Frontal cortex (tissue), 4 donors: ENCODE data around the gene STAT5B. TPM values are rescaled to one million over a fixed set of nuclear protein-coding genes. Genes with fewer than 3 reads are reported as not detected.
"Not testable (repeated sequence)": the region's sequence is repeated elsewhere in the genome, so short reads cannot be mapped to it uniquely, and the experiment has no call there.

Experiments
- DNase-seq, 2 donors: peaks; one replicate each; pipeline ENCODE4 v3.0.0; 2012; ENCODE audit warnings: low spot score in 2 of 2
- FAIRE-seq: peaks from 2 replicates; lab custom pipeline; 2012; peaks lifted over from hg19 to GRCh38; lab: Jason Lieb, UNC
- total RNA-seq: library from RNA; depleted of rRNA; stranded (reverse); fragments of >200 nt; gene quantifications from one replicate; pipeline ENCODE4 v1.2.3, GENCODE V29; 2014
- donor health status: control.
- donor health status: control.
- donor health status: control.

Gene STAT5B
- total RNA-seq, 1 donor from 2014 or later: 17.5 TPM

DNA sequence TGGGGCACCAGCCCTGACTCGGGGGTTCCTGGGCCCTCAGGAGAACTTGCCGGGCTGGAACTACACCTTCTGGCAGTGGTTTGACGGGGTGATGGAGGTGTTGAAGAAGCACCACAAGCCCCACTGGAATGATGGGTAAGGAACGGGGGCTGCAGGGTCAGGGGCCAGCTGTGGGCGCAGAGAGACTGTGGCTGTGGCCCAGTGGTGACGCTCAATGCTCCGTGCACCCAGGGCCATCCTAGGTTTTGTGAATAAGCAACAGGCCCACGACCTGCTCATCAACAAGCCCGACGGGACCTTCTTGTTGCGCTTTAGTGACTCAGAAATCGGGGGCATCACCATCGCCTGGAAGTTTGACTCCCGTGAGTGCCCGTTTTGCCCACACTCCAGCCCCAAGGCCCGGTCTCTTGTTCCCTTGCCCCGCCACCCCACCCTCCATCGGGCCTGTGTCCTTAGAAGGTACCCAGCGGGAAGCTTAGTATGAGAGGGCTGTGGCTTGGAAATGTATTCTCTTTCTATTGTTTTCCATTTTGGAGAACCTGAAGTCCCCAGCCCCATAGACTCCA lies 31.3 kb upstream of the STAT5B start:
- FAIRE-seq (no peak), DNase-seq (no peak)

DNA sequence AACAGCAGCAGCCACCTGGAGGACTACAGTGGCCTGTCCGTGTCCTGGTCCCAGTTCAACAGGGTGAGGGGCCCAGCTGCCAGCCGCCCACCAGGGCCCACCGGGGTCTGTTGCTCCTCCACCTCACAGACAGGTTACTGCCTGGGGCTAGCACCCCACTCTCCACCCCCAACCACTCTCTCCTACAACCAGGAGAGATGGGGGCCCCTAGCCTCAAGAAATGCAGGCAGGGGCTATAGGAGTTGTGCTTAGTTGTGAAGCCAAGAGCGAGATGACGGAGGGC lies 30.1 kb upstream of the STAT5B start:
- FAIRE-seq (no peak), DNase-seq (no peak)

DNA sequence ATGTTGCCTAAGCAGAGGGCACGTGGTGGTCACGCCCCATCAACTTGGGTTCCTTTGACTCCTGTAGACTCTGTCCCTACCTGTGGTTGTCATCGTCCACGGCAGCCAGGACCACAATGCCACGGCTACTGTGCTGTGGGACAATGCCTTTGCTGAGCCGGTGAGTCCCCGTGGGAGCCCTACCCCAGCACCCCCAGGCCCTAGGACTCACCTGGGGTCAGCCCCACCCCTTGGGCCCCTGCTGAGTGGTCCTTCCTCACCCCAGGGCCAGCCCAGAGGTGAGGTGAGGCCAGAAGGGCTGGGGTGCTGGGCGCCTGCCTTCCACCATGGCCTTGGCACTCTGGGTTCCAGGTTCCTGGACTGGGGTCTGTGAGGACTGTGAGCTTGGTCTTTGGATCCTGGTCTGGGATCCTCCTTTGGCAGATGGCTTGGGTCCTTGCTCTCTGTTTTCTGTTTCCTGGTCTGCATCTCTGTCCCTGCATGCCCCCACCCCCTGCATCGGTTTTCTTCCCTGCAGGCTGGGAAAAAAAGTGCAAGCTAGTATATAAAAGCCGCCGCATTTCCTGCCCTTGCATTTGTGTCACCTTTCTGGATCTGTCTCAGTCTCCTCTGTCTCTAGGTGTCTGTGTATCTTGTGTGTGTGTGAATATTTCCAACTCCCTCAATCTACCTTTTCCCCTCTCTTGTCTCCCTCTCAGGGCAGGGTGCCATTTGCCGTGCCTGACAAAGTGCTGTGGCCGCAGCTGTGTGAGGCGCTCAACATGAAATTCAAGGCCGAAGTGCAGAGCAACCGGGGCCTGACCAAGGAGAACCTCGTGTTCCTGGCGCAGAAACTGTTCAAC lies 29.6 kb upstream of the STAT5B start:
- no peak for DNase-seq
- no peak for FAIRE-seq

DNA sequence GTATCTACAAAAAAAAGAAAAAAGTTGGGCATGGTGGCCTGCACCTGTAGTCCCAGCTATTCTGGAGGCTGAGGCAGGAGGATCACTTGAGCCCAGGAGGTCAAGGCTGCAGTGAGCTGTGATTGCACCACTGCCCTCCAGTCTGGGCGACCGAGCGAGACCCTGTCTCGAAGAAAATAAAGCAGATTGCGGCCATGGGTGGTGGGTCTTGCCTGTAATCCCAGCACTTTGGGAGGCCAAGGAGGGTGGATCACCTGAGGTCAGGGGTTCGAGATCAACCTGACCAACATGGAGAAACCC lies 28.8 kb upstream of the STAT5B start:
- not testable (repeated sequence) for DNase-seq, FAIRE-seq

DNA sequence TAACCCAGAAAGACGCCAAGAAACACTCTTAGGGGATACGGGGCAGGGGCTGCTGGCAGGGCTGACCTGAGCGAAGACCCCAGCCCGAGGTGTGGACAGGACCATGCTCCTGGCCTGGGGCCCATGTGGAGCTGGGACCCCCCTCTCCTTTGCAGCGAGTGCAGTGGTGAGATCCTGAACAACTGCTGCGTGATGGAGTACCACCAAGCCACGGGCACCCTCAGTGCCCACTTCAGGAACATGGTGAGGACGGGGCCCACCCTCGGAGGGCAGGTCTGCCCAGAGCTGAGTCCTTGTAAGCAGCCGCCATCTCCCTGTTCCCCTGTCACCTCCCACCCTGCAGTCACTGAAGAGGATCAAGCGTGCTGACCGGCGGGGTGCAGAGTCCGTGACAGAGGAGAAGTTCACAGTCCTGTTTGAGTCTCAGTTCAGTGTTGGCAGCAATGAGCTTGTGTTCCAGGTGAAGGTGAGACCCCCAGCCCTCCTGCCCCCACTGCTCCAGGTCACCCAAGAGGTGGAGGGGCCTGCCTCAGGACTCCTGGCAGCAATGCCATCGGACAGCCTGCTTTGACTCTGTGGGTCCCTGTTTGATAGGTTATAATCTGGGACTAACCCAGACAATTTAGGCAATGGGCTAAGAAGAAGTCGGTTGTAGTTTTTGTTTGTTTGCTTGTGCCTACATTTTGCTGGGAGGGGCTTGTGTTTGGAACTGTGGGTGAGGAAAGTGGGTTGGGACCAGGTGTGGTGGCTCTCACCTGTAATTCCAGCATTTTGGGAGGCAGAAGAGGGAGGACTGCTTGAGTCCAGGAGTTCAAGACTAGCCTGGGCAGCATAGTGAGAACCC lies 28.2 kb upstream of the STAT5B start:
- no peak for DNase-seq
- no peak for FAIRE-seq

DNA sequence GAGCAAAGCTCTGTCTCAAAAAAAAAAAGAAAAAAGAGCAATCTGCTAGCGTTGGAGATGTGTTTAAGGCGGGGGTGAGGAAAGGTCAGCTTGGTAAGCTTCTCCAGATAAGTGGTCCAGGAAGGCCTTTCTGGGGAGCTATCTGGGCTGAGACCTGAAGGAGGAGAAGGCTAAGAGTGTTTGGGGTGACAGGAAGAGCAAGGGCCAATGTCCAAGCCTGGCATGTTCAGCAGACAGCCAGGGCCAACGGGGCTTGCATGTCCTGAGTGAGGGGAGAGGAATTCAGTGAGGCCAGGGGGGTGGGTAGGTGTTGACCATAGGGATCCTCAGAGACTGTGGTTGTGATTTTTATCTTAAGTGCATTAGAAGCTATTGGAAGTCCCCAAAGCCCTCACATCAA lies 27.5 kb upstream of the STAT5B start:
- FAIRE-seq (no peak), DNase-seq (no peak)

DNA sequence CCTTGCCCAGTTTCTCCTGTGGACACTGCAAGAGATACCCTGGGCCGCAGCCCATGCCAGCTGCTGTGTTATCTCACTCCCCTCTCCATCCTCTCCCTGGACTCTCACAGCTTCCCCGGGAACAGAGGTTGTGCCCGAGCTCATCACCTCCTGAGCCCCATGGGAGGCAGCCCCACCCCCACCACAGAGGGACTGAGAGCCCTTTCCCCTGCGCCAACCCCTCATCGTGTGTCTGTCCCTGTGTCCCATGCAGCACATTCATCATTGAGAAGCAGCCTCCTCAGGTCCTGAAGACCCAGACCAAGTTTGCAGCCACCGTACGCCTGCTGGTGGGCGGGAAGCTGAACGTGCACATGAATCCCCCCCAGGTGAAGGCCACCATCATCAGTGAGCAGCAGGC lies 24.8 kb upstream of the STAT5B start:
- FAIRE-seq (no peak), DNase-seq (no peak)

DNA sequence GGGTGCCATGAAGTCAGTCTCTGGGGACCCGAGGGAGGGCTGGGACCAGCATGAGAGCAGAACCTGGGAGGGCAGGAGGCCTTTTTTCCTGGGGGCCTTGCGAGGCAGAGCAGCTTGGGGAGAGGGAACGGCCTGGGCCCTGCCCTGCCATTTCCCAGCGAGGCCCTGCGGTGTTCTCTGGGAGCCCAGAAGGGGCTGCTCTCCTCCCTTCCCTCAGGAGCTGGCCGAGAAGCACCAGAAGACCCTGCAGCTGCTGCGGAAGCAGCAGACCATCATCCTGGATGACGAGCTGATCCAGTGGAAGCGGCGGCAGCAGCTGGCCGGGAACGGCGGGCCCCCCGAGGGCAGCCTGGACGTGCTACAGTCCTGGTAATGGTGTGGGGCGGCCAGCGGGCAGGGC lies 23.7 kb upstream of the STAT5B start:
- DNase-seq, FAIRE-seq: not testable (repeated sequence)

DNA sequence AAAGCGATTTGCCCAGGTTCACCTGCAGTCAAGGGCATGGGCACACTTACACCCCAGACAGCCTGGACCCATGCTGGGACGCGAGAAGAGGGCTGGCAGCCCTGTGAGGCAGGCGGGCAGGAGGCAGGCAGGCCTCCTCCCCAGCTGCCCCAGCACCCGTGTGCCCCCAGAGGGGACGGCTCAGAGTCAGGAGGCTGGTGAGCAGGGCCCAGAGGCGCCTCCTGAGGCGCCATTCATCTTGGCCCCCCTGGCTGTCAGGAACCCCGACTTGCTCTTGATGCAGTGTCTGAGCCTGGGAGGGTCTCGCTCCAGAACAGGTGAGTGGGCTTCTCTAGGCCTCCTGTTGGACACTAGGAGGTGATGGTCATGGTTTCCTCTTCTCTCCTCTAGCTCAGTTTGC lies 23.2 kb upstream of the STAT5B start:
- DNase-seq, FAIRE-seq: not testable (repeated sequence)

DNA sequence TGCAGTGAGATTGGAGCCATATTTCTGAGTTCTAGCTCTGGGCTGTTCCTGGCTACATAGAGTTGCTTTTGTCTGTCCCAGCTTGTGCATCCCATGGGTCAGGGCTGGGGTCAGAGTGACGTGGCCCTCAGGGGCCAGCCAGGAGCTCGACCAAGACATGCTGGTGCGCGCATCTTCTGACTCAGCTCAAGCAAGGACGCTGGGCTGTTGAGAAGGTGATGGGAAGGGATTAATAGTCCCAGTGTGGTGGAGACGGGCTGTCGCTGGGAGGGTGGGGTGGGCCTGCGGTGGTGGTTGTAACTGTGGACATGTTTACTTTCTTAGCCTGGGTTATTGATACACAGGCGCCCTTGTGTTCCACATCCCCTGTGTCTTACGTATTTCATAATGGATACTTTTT lies 21.6 kb upstream of the STAT5B start:
- not testable (repeated sequence) for DNase-seq, FAIRE-seq

DNA sequence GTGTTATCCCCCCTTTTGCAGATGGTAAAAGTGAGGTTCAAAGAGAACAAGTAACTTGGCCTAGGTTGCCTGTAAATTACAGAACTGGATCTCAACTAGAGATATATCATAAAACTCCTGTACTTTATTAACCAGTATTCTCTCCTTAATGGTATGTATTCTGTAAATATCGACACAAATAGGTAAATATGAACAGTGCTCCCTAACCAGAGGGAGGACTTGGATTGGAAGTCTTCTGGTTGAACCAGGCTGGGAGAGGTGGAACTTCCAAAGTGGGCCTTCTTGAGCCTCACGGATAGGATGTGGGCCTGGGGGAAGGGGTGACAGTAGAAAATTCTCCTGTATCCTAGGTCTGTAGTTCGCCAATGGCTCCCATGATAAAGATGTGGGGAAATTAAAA lies 19.8 kb upstream of the STAT5B start:
- FAIRE-seq (no peak), DNase-seq (no peak)

DNA sequence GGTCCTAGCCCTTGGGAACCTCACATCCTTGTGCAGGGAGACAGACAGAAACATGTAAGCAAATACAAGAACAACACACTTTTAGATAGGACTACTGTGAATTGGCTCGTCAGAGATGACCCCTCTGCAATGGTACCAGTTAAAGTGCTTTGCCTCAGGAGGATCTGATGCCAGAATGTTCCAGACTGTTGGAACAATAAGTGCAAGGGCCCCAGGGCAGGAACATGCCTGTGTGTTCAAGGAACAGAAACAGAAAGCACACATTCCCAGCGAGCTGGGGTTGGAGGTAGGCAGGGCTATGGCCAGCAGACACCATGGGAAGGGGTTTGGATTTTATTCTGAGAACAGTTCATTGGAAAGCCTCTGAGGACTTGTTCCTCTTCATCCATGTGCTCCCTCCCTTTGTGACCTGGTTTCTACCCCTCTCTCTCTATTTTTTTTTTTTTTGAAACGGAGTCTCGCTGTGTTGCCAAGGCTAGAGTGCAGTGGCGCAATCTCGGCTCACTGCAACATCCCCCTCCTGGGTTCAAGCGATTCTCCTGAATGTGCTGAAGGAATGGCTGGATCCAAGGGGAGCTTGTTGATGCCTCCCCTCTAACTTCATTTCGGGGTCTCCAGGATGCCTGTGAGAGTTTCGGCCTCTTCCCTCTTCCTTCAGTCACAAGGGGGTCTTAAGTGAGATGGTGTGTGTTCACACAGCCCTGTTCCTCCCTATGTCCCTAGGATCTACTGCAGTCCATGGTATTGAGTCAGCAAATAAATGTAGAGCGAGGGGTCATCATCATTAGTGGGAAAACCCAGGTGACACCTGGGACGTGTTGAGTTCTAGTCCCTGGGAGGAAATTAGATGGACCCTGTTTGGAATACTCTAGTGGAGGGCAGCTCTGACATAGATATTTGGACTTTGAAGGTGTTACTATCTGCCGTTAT lies 18.5 kb upstream of the STAT5B start:
- no peak for DNase-seq
- no peak for FAIRE-seq

DNA sequence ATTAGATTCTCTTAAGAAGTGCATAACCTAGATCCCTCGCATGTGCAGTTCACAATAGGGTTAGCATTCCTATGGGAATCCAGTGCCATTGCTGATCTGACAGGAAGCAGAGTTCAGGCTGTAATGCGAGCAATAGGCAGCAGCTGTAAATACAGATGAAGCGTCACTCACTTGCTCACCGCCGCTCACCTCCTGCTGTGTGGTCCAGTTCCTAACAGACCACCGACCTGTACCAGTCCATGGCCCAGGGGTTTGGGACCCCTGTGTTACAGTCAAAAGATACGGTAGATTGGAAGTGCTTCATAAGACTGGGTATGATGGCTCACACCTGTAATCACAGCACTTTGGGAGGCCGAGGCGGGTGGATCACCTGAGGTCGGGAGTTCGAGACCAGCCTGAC lies 14.9 kb upstream of the STAT5B start:
- FAIRE-seq (no peak), DNase-seq (no peak)

DNA sequence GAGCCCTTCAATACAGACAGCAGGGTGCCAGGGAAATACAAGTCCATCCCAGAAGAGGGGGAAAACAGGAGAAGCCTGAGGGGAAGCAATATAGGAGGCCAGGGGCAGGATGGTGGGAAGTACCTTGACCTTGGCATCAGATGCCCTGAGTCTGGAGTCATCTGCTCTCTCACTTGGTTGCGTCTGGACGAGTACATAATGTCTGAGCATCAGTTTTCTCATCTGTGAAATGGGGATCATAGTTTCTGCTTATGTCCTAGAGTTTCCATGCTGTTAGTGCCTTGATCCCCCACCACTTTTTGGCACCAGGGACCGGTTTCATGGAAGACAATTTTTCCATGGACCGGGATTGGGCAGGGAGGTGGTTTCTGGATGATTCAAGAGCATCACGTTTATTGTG lies 14.4 kb upstream of the STAT5B start:
- DNase-seq (no peak), FAIRE-seq (no peak)

DNA sequence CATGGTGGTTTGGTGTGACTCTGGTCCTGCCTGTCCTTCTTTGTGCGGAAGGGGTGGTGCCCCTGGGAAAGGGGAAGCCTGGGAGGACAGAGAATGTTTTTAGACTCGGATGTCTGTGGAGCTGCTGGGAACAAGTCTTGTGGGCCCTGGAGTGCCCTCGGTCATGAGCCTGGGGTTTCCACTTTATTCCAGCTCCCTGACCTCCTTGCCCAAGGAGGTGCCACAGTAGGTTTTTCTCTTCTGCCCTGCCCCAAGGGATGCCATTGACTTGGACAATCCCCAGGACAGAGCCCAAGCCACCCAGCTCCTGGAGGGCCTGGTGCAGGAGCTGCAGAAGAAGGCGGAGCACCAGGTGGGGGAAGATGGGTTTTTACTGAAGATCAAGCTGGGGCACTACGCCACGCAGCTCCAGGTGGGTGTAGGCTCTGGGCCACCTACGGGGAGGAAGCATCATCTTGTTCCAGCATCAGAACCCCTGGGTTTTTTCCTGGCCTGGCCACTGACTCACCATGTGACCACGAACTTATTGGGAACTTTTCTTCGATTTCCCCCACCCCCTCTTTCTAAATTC lies 13.5 kb upstream of the STAT5B start:
- FAIRE-seq: no peak
- DNase-seq: peak in 1 of 2 donors; percentile 54

DNA sequence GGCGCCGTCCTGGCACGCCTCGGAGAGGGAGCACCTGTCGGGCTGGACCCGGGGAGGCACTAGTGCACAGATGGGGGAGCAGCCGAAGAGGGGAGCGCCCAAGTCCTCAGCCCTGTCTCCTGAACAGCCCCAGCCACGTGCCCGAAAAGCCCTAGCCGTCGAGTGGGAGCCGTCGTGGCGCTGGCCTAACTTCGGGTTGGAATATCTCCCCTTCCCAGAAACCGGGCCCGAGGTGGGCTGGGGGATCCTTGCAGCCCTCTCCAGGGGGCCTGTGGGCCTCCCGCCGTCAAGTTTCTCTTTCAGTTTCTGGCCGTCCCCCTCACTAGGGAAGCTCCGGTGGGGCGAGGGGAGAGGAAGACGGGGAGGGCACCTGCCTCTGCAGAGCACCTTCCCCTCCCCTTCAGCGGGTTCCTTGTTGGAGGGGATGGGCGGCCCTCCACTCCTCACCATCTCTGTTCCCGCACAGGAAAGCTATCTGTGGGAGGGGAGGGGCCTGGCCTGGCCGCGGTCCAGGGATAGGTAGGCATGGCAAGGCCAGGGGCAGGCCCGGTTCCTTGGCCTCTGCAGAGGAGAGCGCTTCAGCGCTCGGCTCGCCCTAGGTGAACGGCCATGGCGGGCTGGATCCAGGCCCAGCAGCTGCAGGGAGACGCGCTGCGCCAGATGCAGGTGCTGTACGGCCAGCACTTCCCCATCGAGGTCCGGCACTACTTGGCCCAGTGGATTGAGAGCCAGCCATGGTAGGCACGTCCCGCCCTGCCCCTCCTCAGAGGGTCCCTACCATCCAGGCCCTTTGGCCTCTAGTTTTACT lies 12.8 kb upstream of the STAT5B start:
- FAIRE-seq: no peak

DNA sequence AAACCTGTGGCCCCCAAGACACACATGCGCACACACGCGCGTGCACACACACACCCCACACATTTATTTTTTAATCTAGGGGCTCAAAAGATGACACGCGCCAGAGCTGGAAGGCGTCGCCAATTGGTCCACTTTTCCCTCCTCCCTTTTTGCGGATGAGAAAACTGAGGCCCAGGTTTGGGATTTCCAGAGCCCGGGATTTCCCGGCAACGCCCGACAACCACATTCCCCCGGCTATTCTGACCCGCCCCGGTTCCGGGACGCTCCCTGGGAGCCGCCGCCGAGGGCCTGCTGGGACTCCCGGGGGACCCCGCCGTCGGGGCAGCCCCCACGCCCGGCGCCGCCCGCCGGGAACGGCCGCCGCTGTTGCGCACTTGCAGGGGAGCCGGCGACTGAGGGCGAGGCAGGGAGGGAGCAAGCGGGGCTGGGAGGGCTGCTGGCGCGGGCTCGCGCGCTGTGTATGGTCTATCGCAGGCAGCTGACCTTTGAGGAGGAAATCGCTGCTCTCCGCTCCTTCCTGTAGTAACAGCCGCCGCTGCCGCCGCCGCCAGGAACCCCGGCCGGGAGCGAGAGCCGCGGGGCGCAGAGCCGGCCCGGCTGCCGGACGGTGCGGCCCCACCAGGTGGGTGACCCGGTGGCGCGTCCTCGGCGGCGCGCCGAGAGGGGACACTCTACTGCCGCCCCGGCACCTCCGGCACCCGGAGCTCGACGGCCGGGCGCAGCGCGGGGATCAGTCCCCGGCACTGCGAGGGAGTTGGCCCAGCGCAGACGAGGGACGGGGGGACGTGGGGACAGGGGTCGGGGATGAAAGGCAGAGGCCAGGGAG lies 12.0 kb upstream of the STAT5B start, which contains the start of gene STAT5A:
Gene STAT5A (plus strand): TSS at position 522 of the 826 bp plus-strand sequence. CDS start 914 bp downstream, outside the sequence.
- peak; percentile 85 to 86 for DNase-seq
- FAIRE-seq: no peak

More for the DNA sequence above, 12.8 kb upstream of the STAT5B start:
- DNase-seq: no peak
